HEK293T (cell line): ENCODE results near the gene LMTK2.

Experiments
- BHLHE40 ChIP-seq: fragments of 450-650 bp; IDR thresholded peaks from 2 replicates; pipeline ENCODE4 v1.6.1; 2016; ENCODE audit warnings: mild to moderate bottlenecking, moderate library complexity, borderline replicate concordance
- FOXK2 ChIP-seq: fragments of 450-650 bp; IDR thresholded peaks from 2 replicates; pipeline ENCODE4 v1.6.1; 2016; ENCODE audit warnings: mild to moderate bottlenecking
- FOXM1 ChIP-seq: fragments of 450-650 bp; IDR thresholded peaks from 2 replicates; pipeline ENCODE4 v1.6.1; 2017; ENCODE audit warnings: mild to moderate bottlenecking, borderline replicate concordance
- SUZ12 ChIP-seq: fragments of 450-650 bp; IDR thresholded peaks from 2 replicates; pipeline ENCODE4 v1.6.1; 2016; ENCODE audit warnings: mild to moderate bottlenecking
- ZNF384 ChIP-seq: fragments of 450-650 bp; IDR thresholded peaks from 2 replicates; pipeline ENCODE4 v1.6.1; 2016

DNA sequence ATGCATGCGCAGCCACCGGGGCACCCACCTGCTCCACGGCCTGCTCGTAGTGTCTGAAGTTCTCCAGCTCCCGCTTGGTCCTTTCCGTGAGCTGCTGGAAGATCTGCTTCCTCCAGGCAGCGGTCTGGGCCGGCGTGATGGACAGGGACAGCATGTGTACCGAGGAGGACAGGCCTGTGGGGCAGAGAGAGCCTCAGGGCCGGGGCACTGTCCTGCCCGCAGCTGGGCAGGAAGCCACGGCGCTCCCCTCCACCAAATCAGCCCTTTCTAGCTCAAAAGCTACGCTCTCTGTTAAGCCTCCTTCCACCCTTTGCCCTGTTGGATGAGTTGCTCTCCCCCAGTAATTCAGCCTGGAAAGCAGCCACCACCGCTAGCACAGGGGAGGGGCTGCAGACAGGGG is 126.1 kb downstream of the LMTK2 start:
- TF ChIP-seq BHLHE40 (no peak), FOXK2 (no peak), FOXM1 (no peak), ZNF384 (no peak), SUZ12 (no peak)
